WTC11 (cell line): ENCODE results near the gene CACNA1F. TPM values are rescaled to one million over a fixed set of nuclear protein-coding genes. Genes with fewer than 3 reads are reported as not detected.

Experiments used
- ATAC-seq: fragments of 200-7000 bp; cut with Tn5 transposase; 2 replicates; pipeline ENCODE4 v1.10.0; 2021; ENCODE audit warnings: mild to moderate bottlenecking, moderate library complexity
- CTCF ChIA-PET: fragments of 300-600 bp; sonication (Branson Sonifier 250); formaldehyde crosslinking; loops from one replicate; lab custom pipeline; 2021; ENCODE audit warnings: antibody characterized with exemption; lab: Charles Lee
- POLR2A ChIA-PET: fragments of 350-600 bp; sonication (Branson Sonifier 250); formaldehyde crosslinking; loops from one replicate; lab custom pipeline; 2021; ENCODE audit warnings: antibody characterized with exemption; lab: Charles Lee
- DNase-seq: peaks from one replicate; pipeline ENCODE4 v3.0.0; 2021; ENCODE audit warnings: low spot score
- H3K27ac Mint-ChIP-seq: 2 replicates; pipeline ENCODE4 v1.8.0; 2021; ENCODE audit warnings: mixed read lengths
- H3K27me3 Mint-ChIP-seq: 2 replicates; pipeline ENCODE4 v1.8.0; 2021; ENCODE audit warnings: low read depth, mild to moderate bottlenecking, moderate library complexity, mixed read lengths
- H3K36me3 Mint-ChIP-seq: 2 replicates; pipeline ENCODE4 v1.8.0; 2021; ENCODE audit warnings: mixed read lengths
- H3K4me1 Mint-ChIP-seq: 2 replicates; pipeline ENCODE4 v1.8.0; 2022; ENCODE audit warnings: mixed read lengths
- H3K4me3 Mint-ChIP-seq: 2 replicates; pipeline ENCODE4 v1.8.0; 2021; ENCODE audit warnings: mild to moderate bottlenecking, moderate library complexity, mixed read lengths
- H3K9me3 Mint-ChIP-seq: 2 replicates; pipeline ENCODE4 v1.8.0; 2021; ENCODE audit warnings: mixed read lengths
- CREB1 ChIP-seq: sonication (generic); formaldehyde crosslinking; IDR thresholded peaks from 2 replicates; pipeline ENCODE4 v1.8.0; 2023; ENCODE audit warnings: mild to moderate bottlenecking, missing genetic modification reagents
- ESRRA ChIP-seq: sonication (generic); formaldehyde crosslinking; IDR thresholded peaks from 2 replicates; pipeline ENCODE4 v1.8.1; 2022; ENCODE audit warnings: mild to moderate bottlenecking, missing genetic modification reagents, borderline replicate concordance
- GABPB1 ChIP-seq: sonication (generic); formaldehyde crosslinking; IDR thresholded peaks from 2 replicates; pipeline ENCODE4 v1.8.1; 2023; ENCODE audit warnings: mild to moderate bottlenecking, missing genetic modification reagents
- GRHL2 ChIP-seq: fragments of 250-450 bp; sonication (Bioruptor Pico); IDR thresholded peaks from 2 replicates; pipeline ENCODE4 v1.8.0; 2022; ENCODE audit warnings: mild to moderate bottlenecking, moderate library complexity; ENCODE audit not compliant: insufficient replicate concordance, severe bottlenecking
- IRF2 ChIP-seq: sonication (generic); formaldehyde crosslinking; IDR thresholded peaks from 2 replicates; pipeline ENCODE4 v1.8.0; 2022; ENCODE audit warnings: low read depth, missing genetic modification reagents, borderline replicate concordance
- NFATC4 ChIP-seq: fragments of 250-450 bp; sonication (Bioruptor Pico); IDR thresholded peaks from 2 replicates; pipeline ENCODE4 v1.9.0; 2021; ENCODE audit warnings: mild to moderate bottlenecking
- NFE2L1 ChIP-seq: sonication (generic); formaldehyde crosslinking; IDR thresholded peaks from 2 replicates; pipeline ENCODE4 v1.8.1; 2023; ENCODE audit warnings: missing genetic modification reagents
- NR1H2 ChIP-seq: sonication (generic); formaldehyde crosslinking; IDR thresholded peaks from 2 replicates; pipeline ENCODE4 v1.9.0; 2021; ENCODE audit warnings: mild to moderate bottlenecking, moderate library complexity, missing genetic modification reagents
- OVOL2 ChIP-seq: fragments of 250-450 bp; sonication (Bioruptor Pico); IDR thresholded peaks from 2 replicates; pipeline ENCODE4 v1.9.0; 2021; ENCODE audit warnings: mild to moderate bottlenecking, borderline replicate concordance
- SMAD3 ChIP-seq: sonication (generic); formaldehyde crosslinking; IDR thresholded peaks from 2 replicates; pipeline ENCODE4 v1.8.0; 2022; ENCODE audit warnings: missing genetic modification reagents, mild to moderate bottlenecking, borderline replicate concordance
- SMAD4 ChIP-seq: sonication (generic); formaldehyde crosslinking; IDR thresholded peaks from 2 replicates; pipeline ENCODE4 v1.8.0; 2022; ENCODE audit warnings: mild to moderate bottlenecking, missing genetic modification reagents
- SP1 ChIP-seq: sonication (generic); formaldehyde crosslinking; conservative IDR thresholded peaks from 2 replicates; pipeline ENCODE4 v1.8.1; 2022; ENCODE audit warnings: missing genetic modification reagents
- TCF7 ChIP-seq: sonication (generic); formaldehyde crosslinking; IDR thresholded peaks from 2 replicates; pipeline ENCODE4 v1.8.0; 2022; ENCODE audit warnings: mild to moderate bottlenecking, low read depth, missing genetic modification reagents, moderate library complexity
- ZNF138 ChIP-seq: sonication (generic); formaldehyde crosslinking; conservative IDR thresholded peaks from 2 replicates; pipeline ENCODE4 v1.8.1; 2022; ENCODE audit warnings: mild to moderate bottlenecking, moderate library complexity, missing genetic modification reagents
- ZNF219 ChIP-seq: sonication (generic); formaldehyde crosslinking; IDR thresholded peaks from 2 replicates; pipeline ENCODE4 v1.8.0; 2023; ENCODE audit warnings: missing genetic modification reagents, mild to moderate bottlenecking, borderline replicate concordance
- ZNF317 ChIP-seq: sonication (generic); formaldehyde crosslinking; IDR thresholded peaks from 2 replicates; pipeline ENCODE4 v1.8.1; 2023; ENCODE audit warnings: low read depth, mild to moderate bottlenecking, moderate library complexity, missing genetic modification reagents, borderline replicate concordance
- total RNA-seq: library from RNA; stranded (reverse); gene quantifications from 3 replicates; pipeline ENCODE4 v1.2.3, GENCODE V29; 2021
- TF ChIP-seq, protein P1 (sequence below): sonication (generic); formaldehyde crosslinking; IDR thresholded peaks from 2 replicates; pipeline ENCODE4 v1.8.1; 2023; ENCODE audit warnings: mild to moderate bottlenecking, missing genetic modification reagents
- TF ChIP-seq, protein P2 (sequence below): sonication (generic); formaldehyde crosslinking; IDR thresholded peaks from 2 replicates; pipeline ENCODE4 v1.8.0; 2022; ENCODE audit warnings: missing genetic modification reagents
- TF ChIP-seq, protein P3 (sequence below): sonication (generic); formaldehyde crosslinking; IDR thresholded peaks from 2 replicates; pipeline ENCODE4 v1.8.1; 2023; ENCODE audit warnings: mild to moderate bottlenecking, missing genetic modification reagents
- TF ChIP-seq, protein P4 (sequence below): sonication (generic); formaldehyde crosslinking; IDR thresholded peaks from 2 replicates; pipeline ENCODE4 v1.8.0; 2022; ENCODE audit warnings: mild to moderate bottlenecking, missing genetic modification reagents

The CACNA1F gene
- total RNA-seq, 1 experiment from 2014 or later = 1.6 TPM

DNA sequence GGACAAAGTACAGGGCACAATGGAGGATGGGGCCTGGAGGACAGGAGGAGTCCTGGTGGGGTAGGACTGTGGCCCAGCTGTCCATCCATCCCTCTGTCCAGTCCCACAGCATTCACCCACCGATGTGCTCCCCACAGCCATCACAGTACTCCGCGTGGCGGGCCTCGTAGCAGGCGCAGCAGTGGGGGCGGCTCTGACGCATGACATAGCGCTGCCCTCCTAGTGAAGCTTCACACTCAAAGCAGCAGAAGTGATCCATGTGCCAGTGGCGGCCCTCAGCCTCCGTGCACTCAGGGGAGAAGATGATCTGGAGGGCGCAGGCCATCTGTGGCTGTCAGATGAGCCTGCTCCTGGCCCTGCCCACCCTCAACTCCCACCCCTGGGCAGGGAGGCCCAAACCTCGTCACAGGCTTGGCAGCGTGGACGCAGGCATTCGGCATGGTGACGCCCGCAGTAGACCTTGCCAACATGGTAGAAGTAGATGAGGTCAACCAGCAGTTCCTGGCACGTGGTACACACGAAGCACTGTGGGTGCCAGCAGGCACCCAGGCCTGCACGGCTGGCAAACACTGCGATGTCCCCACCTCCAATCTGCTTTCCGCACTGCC lies 55.2 kb downstream of the CACNA1F start:
- H3K9me3 Mint-ChIP-seq = no peaks in the 10 kb centered on the region
- H3K4me1 Mint-ChIP-seq = peaks cover 13% of the 10 kb centered on the region
- no peak for ATAC-seq
- DNase-seq = no peak
- ChIA-PET CTCF (interaction anchor here (0.9 to 1.2 kb wide), 2 partner anchors 11 to 22 kb away, joined by 3 to 6 read pairs; no protein-coding TSS in a partner anchor), POLR2A (interaction anchor here (0.6 kb wide), 1 partner anchor 50 kb away, joined by 3 read pairs; no protein-coding TSS in a partner anchor)
- no peak overlapping the region for H3K27ac Mint-ChIP-seq
- peaks cover 36% of the 10 kb centered on the region for H3K36me3 Mint-ChIP-seq
- peaks cover 4% of the 10 kb centered on the region for H3K27me3 Mint-ChIP-seq
- no peak overlapping the region for H3K4me3 Mint-ChIP-seq
- no peak for TF ChIP-seq ZNF317
- TF ChIP-seq IRF2 (CRISPR knock-in tag) = no peak
- TF ChIP-seq NFE2L1 = no peak
- TF ChIP-seq, protein P1, sequence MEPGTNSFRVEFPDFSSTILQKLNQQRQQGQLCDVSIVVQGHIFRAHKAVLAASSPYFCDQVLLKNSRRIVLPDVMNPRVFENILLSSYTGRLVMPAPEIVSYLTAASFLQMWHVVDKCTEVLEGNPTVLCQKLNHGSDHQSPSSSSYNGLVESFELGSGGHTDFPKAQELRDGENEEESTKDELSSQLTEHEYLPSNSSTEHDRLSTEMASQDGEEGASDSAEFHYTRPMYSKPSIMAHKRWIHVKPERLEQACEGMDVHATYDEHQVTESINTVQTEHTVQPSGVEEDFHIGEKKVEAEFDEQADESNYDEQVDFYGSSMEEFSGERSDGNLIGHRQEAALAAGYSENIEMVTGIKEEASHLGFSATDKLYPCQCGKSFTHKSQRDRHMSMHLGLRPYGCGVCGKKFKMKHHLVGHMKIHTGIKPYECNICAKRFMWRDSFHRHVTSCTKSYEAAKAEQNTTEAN (CRISPR knock-in tag) = no peak
- no peak for TF ChIP-seq OVOL2 (CRISPR knock-in tag)
- TF ChIP-seq ESRRA (CRISPR knock-in tag) = no peak

DNA sequence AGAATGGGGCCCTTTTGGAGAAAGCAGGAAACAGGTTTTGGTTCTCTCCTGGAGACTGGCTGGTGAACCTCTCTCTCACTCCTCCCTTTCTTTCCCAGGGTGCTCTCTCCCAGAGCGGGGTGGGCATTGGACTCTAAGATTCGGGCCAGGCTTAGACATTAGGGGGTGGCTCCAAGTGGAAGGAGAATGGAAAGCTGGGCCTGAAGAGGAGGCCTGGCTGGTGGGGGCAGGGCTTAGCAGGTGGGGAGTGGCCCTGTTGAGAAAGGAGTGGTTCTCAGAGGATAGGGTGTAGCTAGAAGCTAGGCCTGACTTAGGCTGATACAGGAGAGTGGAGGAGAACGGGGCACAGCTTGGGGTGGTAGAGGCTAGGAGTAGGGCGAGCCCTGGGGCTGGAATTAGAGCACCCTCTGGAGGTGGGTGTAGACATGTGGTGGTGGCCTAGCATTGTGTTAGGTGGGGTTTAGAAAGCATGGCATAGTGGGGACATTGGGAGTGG lies 55.8 kb downstream of the CACNA1F start:
- Mint-ChIP-seq H3K27me3 (peaks cover 10% of the 10 kb centered on the region), H3K27ac (no peak overlapping the region), H3K4me3 (no peak overlapping the region), H3K36me3 (peaks cover 33% of the 10 kb centered on the region), H3K9me3 (no peaks in the 10 kb centered on the region), H3K4me1 (peaks cover 18% of the 10 kb centered on the region)
- no peak for TF ChIP-seq NFE2L1
- no peak for TF ChIP-seq SP1 (CRISPR knock-in tag)
- TF ChIP-seq, protein P2, sequence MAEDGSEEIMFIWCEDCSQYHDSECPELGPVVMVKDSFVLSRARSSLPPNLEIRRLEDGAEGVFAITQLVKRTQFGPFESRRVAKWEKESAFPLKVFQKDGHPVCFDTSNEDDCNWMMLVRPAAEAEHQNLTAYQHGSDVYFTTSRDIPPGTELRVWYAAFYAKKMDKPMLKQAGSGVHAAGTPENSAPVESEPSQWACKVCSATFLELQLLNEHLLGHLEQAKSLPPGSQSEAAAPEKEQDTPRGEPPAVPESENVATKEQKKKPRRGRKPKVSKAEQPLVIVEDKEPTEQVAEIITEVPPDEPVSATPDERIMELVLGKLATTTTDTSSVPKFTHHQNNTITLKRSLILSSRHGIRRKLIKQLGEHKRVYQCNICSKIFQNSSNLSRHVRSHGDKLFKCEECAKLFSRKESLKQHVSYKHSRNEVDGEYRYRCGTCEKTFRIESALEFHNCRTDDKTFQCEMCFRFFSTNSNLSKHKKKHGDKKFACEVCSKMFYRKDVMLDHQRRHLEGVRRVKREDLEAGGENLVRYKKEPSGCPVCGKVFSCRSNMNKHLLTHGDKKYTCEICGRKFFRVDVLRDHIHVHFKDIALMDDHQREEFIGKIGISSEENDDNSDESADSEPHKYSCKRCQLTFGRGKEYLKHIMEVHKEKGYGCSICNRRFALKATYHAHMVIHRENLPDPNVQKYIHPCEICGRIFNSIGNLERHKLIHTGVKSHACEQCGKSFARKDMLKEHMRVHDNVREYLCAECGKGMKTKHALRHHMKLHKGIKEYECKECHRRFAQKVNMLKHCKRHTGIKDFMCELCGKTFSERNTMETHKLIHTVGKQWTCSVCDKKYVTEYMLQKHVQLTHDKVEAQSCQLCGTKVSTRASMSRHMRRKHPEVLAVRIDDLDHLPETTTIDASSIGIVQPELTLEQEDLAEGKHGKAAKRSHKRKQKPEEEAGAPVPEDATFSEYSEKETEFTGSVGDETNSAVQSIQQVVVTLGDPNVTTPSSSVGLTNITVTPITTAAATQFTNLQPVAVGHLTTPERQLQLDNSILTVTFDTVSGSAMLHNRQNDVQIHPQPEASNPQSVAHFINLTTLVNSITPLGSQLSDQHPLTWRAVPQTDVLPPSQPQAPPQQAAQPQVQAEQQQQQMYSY (CRISPR knock-in tag) = no peak
- no peak for TF ChIP-seq SMAD4 (CRISPR knock-in tag)
- TF ChIP-seq SMAD3 (CRISPR knock-in tag) = no peak
- POLR2A ChIA-PET = interaction anchor here (0.6 kb wide), 1 partner anchor 49 kb away, joined by 3 read pairs; no protein-coding TSS in a partner anchor
- CTCF ChIA-PET = interaction anchor here (0.6 to 1.2 kb wide), 3 partner anchors 11 to 22 kb away, joined by 3 to 6 read pairs (median 3); no protein-coding TSS in a partner anchor
- ATAC-seq = peak; percentile 44
- DNase-seq = no peak

DNA sequence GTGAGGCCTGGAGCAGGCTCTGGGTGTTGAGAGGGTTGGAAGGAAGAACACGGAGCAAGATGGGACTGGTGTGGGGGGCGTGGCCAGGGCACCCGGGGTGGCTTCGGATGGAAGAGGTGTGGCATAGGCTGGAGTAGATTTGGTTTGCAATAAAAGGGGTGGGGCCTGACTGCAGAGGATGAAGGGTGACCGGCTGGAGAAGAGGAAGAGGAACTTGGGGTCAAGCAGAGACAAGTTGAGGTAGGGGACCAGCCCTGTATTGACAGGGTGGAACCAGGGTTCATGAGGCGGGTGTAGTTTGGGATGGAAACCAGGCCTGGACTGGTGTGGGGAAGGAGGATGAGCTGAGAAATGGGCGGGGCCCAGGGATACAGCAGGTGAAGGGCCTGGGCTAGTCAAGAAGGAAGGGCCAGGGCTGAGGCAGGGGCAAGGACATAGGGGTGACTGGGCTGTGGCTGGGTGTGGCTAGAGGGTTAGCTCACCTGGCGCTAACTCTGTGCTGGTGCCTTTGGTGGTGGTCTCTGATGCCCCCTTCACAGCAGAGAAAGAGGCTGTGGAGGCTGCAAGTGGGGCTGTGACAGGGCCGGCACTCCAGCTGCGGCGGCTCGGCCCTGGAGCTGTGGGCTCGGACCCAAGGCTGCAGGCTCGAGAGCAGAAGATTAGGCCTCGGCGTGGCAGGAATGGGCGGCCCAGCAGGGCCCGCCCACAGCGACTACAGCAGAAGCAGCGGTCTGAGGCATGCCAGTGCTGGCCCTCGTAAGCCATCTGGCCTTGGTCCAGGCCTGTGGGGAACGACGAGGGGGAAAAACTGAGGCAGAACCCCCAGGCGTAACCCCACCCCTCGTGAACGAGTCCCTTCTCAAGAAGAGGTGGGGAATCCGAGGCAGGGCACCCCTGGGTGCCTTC lies 56.5 kb downstream of the CACNA1F start:
- POLR2A ChIA-PET = no interaction called here
- Mint-ChIP-seq H3K27ac (no peak overlapping the region), H3K4me1 (peaks cover 18% of the 10 kb centered on the region)
- TF ChIP-seq ZNF138 (CRISPR knock-in tag) (no peak), GABPB1 (no peak), ZNF219 (CRISPR knock-in tag) (no peak), CREB1 (CRISPR knock-in tag) (no peak), NR1H2 (CRISPR knock-in tag) (no peak), GRHL2 (no peak), TCF7 (no peak), NFATC4 (CRISPR knock-in tag) (no peak)
- TF ChIP-seq, protein P3, sequence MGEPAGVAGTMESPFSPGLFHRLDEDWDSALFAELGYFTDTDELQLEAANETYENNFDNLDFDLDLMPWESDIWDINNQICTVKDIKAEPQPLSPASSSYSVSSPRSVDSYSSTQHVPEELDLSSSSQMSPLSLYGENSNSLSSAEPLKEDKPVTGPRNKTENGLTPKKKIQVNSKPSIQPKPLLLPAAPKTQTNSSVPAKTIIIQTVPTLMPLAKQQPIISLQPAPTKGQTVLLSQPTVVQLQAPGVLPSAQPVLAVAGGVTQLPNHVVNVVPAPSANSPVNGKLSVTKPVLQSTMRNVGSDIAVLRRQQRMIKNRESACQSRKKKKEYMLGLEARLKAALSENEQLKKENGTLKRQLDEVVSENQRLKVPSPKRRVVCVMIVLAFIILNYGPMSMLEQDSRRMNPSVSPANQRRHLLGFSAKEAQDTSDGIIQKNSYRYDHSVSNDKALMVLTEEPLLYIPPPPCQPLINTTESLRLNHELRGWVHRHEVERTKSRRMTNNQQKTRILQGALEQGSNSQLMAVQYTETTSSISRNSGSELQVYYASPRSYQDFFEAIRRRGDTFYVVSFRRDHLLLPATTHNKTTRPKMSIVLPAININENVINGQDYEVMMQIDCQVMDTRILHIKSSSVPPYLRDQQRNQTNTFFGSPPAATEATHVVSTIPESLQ (CRISPR knock-in tag) = no peak
- TF ChIP-seq, protein P4, sequence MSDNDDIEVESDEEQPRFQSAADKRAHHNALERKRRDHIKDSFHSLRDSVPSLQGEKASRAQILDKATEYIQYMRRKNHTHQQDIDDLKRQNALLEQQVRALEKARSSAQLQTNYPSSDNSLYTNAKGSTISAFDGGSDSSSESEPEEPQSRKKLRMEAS (CRISPR knock-in tag) = no peak

More for the DNA sequence above, 56.5 kb downstream of the CACNA1F start:
- H3K27me3 Mint-ChIP-seq = peaks cover 15% of the 10 kb centered on the region
- no peaks in the 10 kb centered on the region for H3K9me3 Mint-ChIP-seq
- CTCF ChIA-PET = interaction anchor here (0.6 to 1.3 kb wide), 3 partner anchors 10 to 14 kb away, joined by 3 read pairs; no protein-coding TSS in a partner anchor
- H3K36me3 Mint-ChIP-seq = peaks cover 30% of the 10 kb centered on the region
- ATAC-seq (no peak), DNase-seq (no peak)
- H3K4me3 Mint-ChIP-seq = no peak overlapping the region
